Neural crest cell (in vitro differentiated cells): ENCODE results near the gene ALLC. TPM values are rescaled to one million over a fixed set of nuclear protein-coding genes. Genes with fewer than 3 reads are reported as not detected.
A peak's percentile ranks its signal among the peaks of the same experiment; 100 is the strongest.

ENCODE experiments used
- DNase-seq: peaks from one replicate; pipeline ENCODE4 v3.0.0; 2021; ENCODE audit warnings: low read depth, mixed read lengths, low spot score
- H3K27ac Mint-ChIP-seq: one replicate; pipeline ENCODE4 v1.8.0; 2021; ENCODE audit warnings: mild to moderate bottlenecking, mixed read lengths; ENCODE audit not compliant: unreplicated experiment
- H3K27me3 Mint-ChIP-seq: 2 replicates; pipeline ENCODE4 v1.8.0; 2021; ENCODE audit warnings: low read depth, mild to moderate bottlenecking, mixed read lengths
- H3K36me3 Mint-ChIP-seq: 2 replicates; pipeline ENCODE4 v1.8.0; 2021; ENCODE audit warnings: low read depth, mild to moderate bottlenecking, mixed read lengths
- H3K4me1 Mint-ChIP-seq: 2 replicates; pipeline ENCODE4 v1.8.0; 2021; ENCODE audit warnings: mixed read lengths
- H3K4me3 Mint-ChIP-seq: one replicate; pipeline ENCODE4 v1.8.0; 2021; ENCODE audit warnings: mild to moderate bottlenecking, mixed read lengths
- H3K9me3 Mint-ChIP-seq: 2 replicates; pipeline ENCODE4 v1.8.0; 2021; ENCODE audit warnings: mixed read lengths
- total RNA-seq: library from RNA; stranded (reverse); gene quantifications from 2 replicates; pipeline ENCODE4 v1.2.1, GENCODE V29; 2021
- TF ChIP-seq, protein P1 (sequence below): fragments of 200-600 bp; sonication (generic); conservative IDR thresholded peaks from 2 replicates; pipeline ENCODE4 v1.5.0; 2021; ENCODE audit warnings: antibody characterized with exemption, mild to moderate bottlenecking

ALLC gene
- total RNA-seq, 1 donor from 2014 or later = not detected

DNA sequence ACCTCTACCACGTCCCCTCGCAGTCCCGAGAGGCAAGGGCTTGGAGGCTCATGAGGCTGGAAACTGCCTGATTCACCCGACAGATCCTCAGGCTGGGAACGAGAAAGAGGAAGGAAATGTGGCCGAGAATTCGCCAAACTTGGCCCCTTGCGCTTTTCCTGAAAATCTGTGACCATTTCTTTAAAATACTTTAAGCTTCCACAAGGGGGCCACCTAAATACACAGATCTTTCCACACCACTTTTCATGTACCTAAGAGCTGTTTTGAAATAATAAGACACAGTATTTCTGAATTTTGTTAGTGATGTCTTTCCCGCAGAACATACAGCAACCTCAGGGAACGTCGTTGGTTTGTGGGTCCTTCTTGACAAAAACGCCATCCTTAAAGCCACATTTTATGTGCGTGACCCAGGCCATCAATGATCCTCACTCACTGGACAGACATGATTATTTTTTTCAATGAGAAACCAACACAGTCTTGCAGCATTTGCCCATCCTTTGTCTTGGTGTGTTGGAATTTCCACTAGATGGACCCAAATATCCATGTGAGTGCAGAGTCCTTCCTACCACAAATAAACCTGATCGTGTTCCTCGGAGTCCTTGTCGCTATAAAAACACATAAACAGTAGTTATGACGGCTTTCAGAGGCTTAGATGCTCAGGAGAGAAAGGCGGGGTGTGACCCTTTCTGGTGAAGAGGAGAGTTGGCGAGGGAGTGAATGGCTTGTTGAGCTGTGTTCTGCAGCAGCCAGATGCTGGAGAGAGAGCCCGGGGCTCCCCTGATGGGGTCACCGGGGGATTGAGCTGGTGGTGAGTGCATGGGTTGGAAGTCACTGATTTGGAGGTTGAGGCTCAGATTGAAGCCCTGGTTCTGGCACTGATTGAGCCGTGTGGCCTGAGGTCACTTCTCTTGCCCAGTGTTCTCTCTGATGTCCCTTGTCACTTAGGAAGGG lies 70.4 kb downstream of the ALLC start:
- DNase-seq = no peak
- H3K4me1 Mint-ChIP-seq = peaks cover 13% of the 10 kb centered on the region
- H3K27ac Mint-ChIP-seq = peak overlapping the region; percentile 2
- H3K36me3 Mint-ChIP-seq = no peaks in the 10 kb centered on the region
- H3K27me3 Mint-ChIP-seq = peaks cover 7% of the 10 kb centered on the region
- peak overlapping the region; percentile 57 for H3K4me3 Mint-ChIP-seq
- no peaks in the 10 kb centered on the region for H3K9me3 Mint-ChIP-seq
- TF ChIP-seq, protein P1, sequence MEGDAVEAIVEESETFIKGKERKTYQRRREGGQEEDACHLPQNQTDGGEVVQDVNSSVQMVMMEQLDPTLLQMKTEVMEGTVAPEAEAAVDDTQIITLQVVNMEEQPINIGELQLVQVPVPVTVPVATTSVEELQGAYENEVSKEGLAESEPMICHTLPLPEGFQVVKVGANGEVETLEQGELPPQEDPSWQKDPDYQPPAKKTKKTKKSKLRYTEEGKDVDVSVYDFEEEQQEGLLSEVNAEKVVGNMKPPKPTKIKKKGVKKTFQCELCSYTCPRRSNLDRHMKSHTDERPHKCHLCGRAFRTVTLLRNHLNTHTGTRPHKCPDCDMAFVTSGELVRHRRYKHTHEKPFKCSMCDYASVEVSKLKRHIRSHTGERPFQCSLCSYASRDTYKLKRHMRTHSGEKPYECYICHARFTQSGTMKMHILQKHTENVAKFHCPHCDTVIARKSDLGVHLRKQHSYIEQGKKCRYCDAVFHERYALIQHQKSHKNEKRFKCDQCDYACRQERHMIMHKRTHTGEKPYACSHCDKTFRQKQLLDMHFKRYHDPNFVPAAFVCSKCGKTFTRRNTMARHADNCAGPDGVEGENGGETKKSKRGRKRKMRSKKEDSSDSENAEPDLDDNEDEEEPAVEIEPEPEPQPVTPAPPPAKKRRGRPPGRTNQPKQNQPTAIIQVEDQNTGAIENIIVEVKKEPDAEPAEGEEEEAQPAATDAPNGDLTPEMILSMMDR = peak; percentile 78

DNA sequence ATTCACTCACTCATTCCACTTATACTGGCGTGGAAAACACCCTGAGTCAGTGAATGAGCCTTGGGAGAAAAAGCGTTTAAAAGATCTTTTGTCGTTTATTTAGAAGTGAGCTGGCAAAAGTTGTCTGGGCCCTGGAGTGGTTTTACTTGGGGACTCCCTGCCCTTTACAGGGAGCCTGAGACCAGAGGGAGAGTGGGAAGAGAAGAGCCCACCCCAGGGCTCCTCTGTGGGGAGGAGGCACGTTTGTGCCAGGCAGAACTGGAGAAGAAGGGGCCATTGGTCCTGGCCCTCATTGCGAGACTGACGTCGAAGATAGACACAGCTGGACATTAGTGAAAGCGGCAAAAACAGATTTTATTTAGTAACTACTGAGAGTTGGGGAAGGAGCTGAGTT lies 71.1 kb downstream of the ALLC start:
- no peak overlapping the region for H3K4me3 Mint-ChIP-seq
- H3K9me3 Mint-ChIP-seq = no peaks in the 10 kb centered on the region
- H3K27me3 Mint-ChIP-seq = peaks cover 7% of the 10 kb centered on the region
- TF ChIP-seq, protein P1 = no peak
- no peak for DNase-seq
- H3K27ac Mint-ChIP-seq = no peak overlapping the region
- no peaks in the 10 kb centered on the region for H3K36me3 Mint-ChIP-seq
- peaks cover 13% of the 10 kb centered on the region for H3K4me1 Mint-ChIP-seq

DNA sequence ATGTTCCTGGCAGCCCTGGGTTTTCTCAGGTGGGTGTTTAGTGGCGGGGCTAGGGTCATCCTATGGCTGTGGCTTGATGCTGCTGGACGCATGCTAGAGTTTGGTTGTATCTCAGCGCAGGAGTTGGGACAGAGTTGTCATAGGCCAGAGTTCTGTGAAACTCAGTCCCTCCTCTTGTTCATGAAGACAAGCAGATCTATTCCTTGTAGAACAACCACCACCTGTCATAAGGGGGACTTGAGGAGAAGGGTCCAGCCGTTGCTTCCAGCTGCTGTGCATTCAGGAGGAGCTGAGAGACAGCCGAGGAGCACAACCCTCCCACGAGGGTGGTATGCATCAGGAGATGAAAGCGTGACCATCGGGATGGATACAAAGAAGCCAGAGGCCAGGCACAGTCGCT lies 71.8 kb downstream of the ALLC start:
- Mint-ChIP-seq H3K27ac (no peak overlapping the region), H3K4me1 (peaks cover 13% of the 10 kb centered on the region), H3K4me3 (no peak overlapping the region), H3K27me3 (peaks cover 7% of the 10 kb centered on the region), H3K9me3 (no peaks in the 10 kb centered on the region), H3K36me3 (no peaks in the 10 kb centered on the region)
- no peak for DNase-seq
- TF ChIP-seq, protein P1 = no peak

GRCh38 chr2:3730646-3731045 lies 72.6 kb downstream of the ALLC start:
- no peaks in the 10 kb centered on the region for H3K36me3 Mint-ChIP-seq
- no peaks in the 10 kb centered on the region for H3K9me3 Mint-ChIP-seq
- peaks cover 13% of the 10 kb centered on the region for H3K4me1 Mint-ChIP-seq
- no peak overlapping the region for H3K4me3 Mint-ChIP-seq
- peaks cover 5% of the 10 kb centered on the region for H3K27me3 Mint-ChIP-seq
- H3K27ac Mint-ChIP-seq = no peak overlapping the region
- TF ChIP-seq, protein P1 = no peak
- no peak for DNase-seq

DNA sequence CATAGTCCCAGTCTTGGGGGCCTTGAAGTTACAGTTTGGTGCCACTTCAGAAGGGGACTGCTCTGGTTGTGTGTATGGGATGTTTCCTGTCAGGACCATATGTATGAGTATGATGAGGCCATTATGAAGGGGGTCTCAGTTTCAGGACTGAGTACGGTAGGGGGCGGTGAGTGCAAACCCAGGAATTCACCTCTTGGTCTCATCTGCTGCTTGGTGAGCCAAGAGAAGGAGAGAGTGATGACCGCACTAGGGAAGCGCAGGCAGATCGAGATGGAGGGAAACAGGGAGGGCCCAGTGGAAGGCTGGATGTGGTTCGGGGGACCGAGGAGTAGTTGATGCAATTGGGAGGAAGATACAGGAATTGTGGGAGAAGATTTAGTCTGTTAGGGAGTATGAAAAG lies 73.8 kb downstream of the ALLC start:
- no peaks in the 10 kb centered on the region for H3K36me3 Mint-ChIP-seq
- DNase-seq = no peak

More for the DNA sequence above, 73.8 kb downstream of the ALLC start:
- Mint-ChIP-seq H3K4me3 (no peak overlapping the region), H3K4me1 (peaks cover 13% of the 10 kb centered on the region), H3K9me3 (no peaks in the 10 kb centered on the region), H3K27me3 (peaks cover 3% of the 10 kb centered on the region), H3K27ac (no peak overlapping the region)
- TF ChIP-seq, protein P1 = no peak
